Pulmonary artery endothelial cell (primary cell): ENCODE data around the gene PMEPA1. TPM values are rescaled to one million over a fixed set of nuclear protein-coding genes. Genes with fewer than 3 reads are reported as not detected.
A peak's percentile ranks its signal among the peaks of the same experiment; 100 is the strongest.

Source experiments
- DNase-seq: peaks from one replicate; pipeline ENCODE4 v3.0.0-alpha.2; 2011; ENCODE audit warnings: low read depth, low spot score
- total RNA-seq: library from RNA; depleted of rRNA; stranded (reverse); fragments of >200 nt; gene quantifications from 2 replicates; pipeline ENCODE4 v1.2.3, GENCODE V29; 2014

PMEPA1 gene
- total RNA-seq, 1 donor from 2014 or later = 4.7 TPM

- DNase-seq = no peak
Measured at GRCh38 chr20:57736738-57737347, 27.0 kb upstream of the PMEPA1 start.

- no peak for DNase-seq
Measured at GRCh38 chr20:57735831-57736737, 26.3 kb upstream of the PMEPA1 start.

- DNase-seq = no peak
Measured at GRCh38 chr20:57734754-57735153, 24.9 kb upstream of the PMEPA1 start.

GRCh38 chr20:57732226-57732625 is 22.4 kb upstream of the PMEPA1 start:
- DNase-seq = no peak

GRCh38 chr20:57728762-57729161 is 18.9 kb upstream of the PMEPA1 start:
- no peak for DNase-seq

- no peak for DNase-seq
Measured at GRCh38 chr20:57727863-57728262, 18.0 kb upstream of the PMEPA1 start.

GRCh38 chr20:57725636-57726035 is 15.8 kb upstream of the PMEPA1 start:
- DNase-seq = no peak

GRCh38 chr20:57724610-57725405 is 15.0 kb upstream of the PMEPA1 start:
- DNase-seq = no peak

- no peak for DNase-seq
Measured at GRCh38 chr20:57723816-57724215, 14.0 kb upstream of the PMEPA1 start.

- no peak for DNase-seq
Measured at GRCh38 chr20:57719951-57720350, 10.1 kb upstream of the PMEPA1 start.

GRCh38 chr20:57718490-57719009 is 8.7 kb upstream of the PMEPA1 start:
- DNase-seq = peak; percentile 91

GRCh38 chr20:57717797-57718196 is 8.0 kb upstream of the PMEPA1 start:
- no peak for DNase-seq

GRCh38 chr20:57716901-57717300 is 7.1 kb upstream of the PMEPA1 start:
- DNase-seq = no peak

- no peak for DNase-seq
Measured at GRCh38 chr20:57716202-57716601, 6.4 kb upstream of the PMEPA1 start.

GRCh38 chr20:57715268-57715904 is 5.6 kb upstream of the PMEPA1 start:
- no peak for DNase-seq

- no peak for DNase-seq
Measured at GRCh38 chr20:57714409-57715267, 4.8 kb upstream of the PMEPA1 start.

GRCh38 chr20:57713951-57714350 is 4.1 kb upstream of the PMEPA1 start:
- DNase-seq = no peak

GRCh38 chr20:57713505-57713903 is 3.7 kb upstream of the PMEPA1 start:
- no peak for DNase-seq

- no peak for DNase-seq
Measured at GRCh38 chr20:57712851-57713504, 3.2 kb upstream of the PMEPA1 start.

- DNase-seq = no peak
Measured at GRCh38 chr20:57712341-57712740, 2.5 kb upstream of the PMEPA1 start.
